HG03108 (cell line): ENCODE results near the gene RASGRF2.

Source experiments
- ATAC-seq: cut with Tn5 transposase; IDR thresholded peaks from one replicate; pipeline ENCODE4 v1.9.1; 2021; ENCODE audit warnings: moderate library complexity; ENCODE audit not compliant: unreplicated experiment

Gene RASGRF2

GRCh38 chr5:81166430-81166829, 206.3 kb downstream of the RASGRF2 start:
- no peak for ATAC-seq

GRCh38 chr5:81167078-81167477, 206.9 kb downstream of the RASGRF2 start:
- ATAC-seq, result no peak

DNA sequence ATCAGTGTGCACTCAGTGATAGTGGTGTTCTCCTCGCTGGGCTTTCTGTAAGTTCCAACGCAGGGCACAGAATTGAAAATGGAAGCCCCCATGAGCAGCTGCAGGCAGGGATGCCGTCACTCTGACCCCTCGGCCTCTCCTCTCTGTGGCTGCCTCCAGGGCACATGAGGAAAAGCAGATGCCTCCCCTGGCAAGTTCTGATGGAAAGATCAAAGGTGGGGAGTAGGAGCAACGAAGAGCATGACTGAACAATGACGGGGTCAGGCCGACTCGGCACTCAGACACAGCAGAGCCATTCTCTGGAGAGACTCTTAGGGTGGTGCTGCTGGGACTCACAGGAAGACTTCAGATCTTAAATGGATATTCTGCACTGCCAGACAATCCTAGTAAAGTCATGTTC, 207.4 kb downstream of the RASGRF2 start:
- no peak for ATAC-seq

GRCh38 chr5:81169924-81170323, 209.8 kb downstream of the RASGRF2 start:
- no peak for ATAC-seq

GRCh38 chr5:81171769-81172168, 211.6 kb downstream of the RASGRF2 start:
- ATAC-seq, result no peak

DNA sequence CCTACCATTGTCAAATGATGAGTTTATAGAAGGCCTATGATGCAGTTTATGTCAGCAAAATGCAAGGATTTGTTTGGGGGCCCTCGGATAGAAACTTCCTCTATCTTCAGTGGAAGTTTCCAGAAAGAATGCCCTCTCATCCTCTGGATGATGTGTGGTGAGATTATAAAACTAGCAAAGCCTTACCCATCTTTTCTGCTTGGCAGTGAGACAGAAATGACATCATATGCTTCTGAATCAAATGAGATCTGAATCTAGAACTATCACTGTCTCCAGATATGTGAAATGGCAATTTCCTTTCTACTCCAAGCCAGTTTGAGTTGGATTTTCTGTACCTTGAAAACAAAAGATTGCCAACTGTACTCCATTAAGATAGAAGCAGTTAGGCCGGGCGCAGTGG, 212.5 kb downstream of the RASGRF2 start:
- no peak for ATAC-seq

- no peak for ATAC-seq
These were observed 216.9 kb downstream of the RASGRF2 start for GRCh38 chr5:81177061-81177460.

- no peak for ATAC-seq
These were observed 219.8 kb downstream of the RASGRF2 start for GRCh38 chr5:81179959-81180358.

DNA sequence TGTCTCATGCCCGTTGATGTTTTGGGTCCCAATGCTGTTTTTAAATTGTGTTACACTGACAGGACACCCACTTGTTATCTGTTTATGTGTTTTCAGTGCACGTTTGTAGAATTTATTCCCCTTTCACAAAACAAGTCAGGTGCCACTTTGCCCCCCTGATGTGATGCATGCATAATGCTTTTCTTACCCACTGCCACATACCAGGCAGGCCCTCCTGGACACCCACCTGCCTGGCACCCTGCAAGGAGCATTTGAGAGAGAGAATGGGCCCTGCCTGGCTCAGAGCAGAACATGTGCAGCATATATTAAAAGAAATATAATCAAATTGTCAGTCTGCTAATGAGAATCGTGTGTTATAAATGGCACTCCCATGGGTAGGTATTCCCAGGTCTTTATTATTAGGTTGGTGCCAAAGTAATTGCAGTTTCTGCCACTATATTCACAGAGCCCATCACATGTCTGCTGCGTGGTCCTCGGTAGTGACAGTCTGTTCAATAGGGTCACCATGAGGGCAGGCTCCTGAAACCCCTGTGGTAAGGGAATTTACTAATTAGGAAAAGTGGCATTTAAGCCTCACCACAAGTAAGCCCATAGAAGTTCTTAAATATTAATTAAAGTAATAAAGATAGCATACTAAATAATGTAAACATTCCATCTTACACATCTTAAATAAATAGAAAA, 220.8 kb downstream of the RASGRF2 start:
- ATAC-seq, result no peak

DNA sequence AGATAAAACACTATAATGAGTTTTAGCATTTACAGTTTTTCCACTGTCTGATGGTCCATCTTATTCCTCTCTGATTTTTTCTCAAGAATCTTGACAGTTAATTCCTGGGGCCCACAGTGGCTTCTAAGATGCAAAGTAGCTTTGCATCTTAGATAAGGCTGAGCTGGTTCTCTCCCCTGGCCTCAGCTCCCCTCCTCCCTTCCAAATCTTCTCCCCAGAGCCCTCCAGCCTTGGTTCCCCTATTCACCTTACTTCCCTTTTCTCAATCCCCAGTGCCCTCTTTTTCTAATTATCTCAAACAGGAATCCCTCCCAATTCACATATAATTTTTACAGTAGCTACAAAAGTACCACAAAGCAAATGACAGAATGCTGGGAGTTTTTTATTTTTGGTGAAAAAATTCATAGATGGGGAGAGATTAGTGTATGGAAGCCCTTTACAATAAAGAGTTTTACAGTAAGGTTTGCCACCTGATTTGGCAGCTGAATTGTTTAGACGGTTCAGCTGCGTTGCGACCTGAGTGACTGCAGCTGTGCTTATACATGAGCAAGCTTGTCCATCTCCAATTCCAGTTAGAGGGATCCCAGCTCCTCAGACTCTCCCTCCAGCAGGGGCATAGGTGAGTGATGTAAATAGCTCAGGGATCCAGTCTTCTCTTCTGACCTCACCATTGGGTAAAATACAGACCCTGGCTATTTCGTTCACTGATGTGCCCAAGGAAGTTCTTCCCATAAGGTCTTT, 221.6 kb downstream of the RASGRF2 start:
- no peak for ATAC-seq

DNA sequence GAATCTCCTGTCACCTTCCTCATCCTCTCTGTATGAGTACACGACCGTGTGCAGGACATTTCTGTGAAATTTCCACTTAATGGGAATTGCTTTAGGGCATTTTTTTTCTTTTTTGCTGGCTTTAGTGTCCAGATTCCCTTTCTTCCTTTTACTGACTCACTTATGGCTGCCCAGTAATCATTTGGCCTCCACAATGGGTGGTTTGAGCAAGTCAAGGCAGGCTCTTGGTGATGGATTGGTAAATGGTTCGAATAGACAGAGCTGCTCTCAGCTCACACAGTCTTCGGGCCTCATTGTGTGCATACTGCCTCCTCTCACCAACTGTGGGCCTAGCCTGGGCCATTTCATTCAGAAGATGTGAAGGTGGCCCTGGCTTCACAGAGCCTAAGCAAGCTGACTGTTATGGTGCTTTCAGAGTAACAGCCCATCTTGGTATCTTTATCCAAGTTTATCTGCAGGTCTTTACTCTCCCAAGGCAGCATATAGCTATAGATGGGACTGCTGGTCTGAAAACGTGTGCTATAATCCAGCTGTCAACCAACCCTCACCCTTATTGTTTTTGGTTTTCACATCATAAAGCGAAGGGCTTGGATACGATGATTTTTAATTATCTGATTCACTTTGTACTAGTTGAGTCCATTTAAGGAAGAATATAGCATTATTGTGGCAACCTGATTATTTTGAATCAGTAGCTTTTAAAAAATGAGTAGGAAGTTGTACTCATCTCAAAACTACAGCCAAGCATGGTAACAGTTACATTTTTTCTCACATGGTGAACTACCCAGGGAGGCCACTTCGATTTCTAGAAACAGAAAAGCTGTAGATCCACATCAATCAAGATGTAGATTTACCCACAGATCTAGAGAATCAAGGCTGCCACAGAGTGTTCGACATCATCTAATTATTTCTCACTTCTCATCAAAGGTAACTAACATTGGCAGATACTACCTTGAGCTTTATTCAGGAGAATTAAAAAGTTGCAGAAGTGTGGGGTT, 222.5 kb downstream of the RASGRF2 start:
- ATAC-seq, result no peak

GRCh38 chr5:81183811-81184748, 223.9 kb downstream of the RASGRF2 start:
- no peak for ATAC-seq

DNA sequence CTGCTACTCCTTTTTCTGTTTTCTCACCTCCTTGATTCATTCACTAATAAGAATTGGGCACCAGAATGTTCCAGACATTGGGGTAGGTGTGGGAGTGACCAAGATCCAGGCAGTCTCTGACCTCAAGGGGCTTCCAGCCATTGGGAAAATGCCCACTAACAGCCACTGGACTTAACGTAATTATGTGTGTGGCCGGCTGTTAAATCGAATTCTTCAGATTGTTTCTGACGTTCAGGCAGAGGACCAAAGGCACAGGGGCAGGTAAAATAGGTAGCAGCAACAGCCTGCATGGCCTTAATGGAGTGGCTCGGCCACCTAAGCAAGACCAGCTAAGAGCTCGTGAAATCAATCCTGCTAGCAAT, 224.6 kb downstream of the RASGRF2 start:
- ATAC-seq, result no peak

DNA sequence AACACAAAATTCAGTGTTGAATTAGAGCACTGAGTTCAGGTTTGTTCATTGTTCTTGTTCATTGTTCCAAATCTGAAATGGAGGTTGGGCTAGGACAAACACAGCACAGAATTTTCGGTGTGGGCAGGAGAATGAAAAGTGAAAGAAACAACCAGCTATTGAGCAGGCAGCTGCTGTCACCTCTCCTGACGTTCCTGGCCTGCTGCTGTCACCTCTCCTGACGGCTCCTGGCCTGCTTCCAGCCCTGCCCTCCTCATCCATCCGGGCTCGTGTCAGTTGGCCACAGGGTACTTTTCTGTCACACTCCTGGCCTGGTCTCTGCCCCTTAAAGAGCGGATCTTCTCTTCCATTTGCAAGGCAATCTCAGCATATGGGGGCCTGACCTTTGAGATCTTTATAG, 227.7 kb downstream of the RASGRF2 start:
- no peak for ATAC-seq

DNA sequence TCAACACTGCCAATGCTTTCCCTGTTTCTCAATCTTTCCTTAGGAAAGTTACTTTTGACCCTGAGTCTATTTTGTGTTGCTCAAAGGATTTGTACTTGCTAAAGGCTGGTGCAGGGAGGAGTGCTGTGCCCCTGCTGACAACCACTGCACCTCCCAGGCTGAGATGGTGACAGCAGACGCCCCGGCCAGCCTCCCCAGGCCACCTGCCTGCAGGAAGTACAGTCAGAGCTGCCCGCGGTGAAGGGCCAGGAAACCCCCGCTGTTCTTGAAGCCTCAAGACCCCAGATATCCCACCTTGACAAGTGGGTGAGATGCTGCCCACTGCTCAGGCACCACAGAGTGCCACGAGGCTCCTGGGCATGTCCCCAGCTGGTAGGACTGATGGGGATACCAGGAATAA, 228.8 kb downstream of the RASGRF2 start:
- ATAC-seq, result no peak

DNA sequence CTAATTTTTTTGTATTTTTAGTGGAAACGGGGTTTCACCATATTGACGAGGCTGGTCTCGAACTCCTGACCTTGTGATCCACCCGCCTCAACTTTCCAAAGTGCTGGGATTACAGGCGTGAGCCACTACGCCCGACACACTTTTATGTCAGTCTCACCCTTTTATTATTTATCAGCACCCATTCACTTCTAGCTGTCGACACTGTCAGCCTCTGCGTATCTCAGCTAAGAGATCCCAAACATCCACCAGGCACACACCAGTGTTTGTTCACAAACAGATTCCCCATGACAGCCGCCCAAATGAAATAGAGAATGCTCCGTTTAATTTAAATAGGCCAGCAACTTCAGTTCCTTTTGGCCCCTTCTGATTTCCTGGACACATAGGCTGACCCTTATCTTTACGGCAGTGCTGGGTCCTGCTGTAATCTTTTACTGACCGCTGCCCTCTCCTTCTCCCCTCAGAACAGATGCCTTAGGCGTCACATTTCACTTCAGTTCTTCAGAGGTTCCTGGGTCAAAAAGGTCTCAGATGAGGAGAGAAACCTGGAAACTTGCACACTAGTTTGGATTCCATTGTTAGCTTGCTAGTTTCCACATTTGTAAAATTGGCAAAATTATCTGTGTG, 229.8 kb downstream of the RASGRF2 start:
- no peak for ATAC-seq

GRCh38 chr5:81191726-81192372, 231.7 kb downstream of the RASGRF2 start:
- no peak for ATAC-seq

GRCh38 chr5:81192373-81192750, 232.2 kb downstream of the RASGRF2 start:
- ATAC-seq, result no peak

GRCh38 chr5:81194633-81195334, 234.6 kb downstream of the RASGRF2 start:
- ATAC-seq, result no peak
